ENCODE data around the gene OR10T2. TPM values are rescaled to one million over a fixed set of nuclear protein-coding genes. Genes with fewer than 3 reads are reported as not detected.

OR10T2 gene
- total and polyA plus RNA-seq, 10 of the 15 experiments (the other 5 are each of a cell fraction or from before 2014, with no cell fraction given), result not detected

GRCh38 chr1:158357441-158357840 lies 41.8 kb downstream of the OR10T2 start:
- H4K20me1 ChIP-seq (ENCODE audit: control insufficient read depth, insufficient read depth), result no peaks in the 10 kb centered on the region
- FAIRE-seq, result no peak
- H3K36me3 ChIP-seq (ENCODE audit: control insufficient read depth in 2 of 2, insufficient read depth in 2 of 2, low read length in 1 of 2), result no peaks in the 10 kb centered on the region
- no peak for ATAC-seq
- no peaks in the 10 kb centered on the region for H3K79me2 ChIP-seq (ENCODE audit: control insufficient read depth, insufficient read depth, low read length)
- ChIA-PET CTCF (interaction anchor here (0.6 kb wide), 1 partner anchor 127 kb away, joined by 3 read pairs; no protein-coding TSS in a partner anchor), RAD21 (ENCODE audit: unreplicated experiment) (no interaction called here), SMC1A (ENCODE audit: uncharacterized antibody, unreplicated experiment) (no interaction called here), POLR2A (no interaction called here)
- no peak overlapping the region for H2AFZ ChIP-seq (ENCODE audit: control insufficient read depth, low read depth, low read length)
- H3K4me1 ChIP-seq (ENCODE audit: control insufficient read depth, insufficient read depth, low read length), result no peaks in the 10 kb centered on the region
- no peaks in the 10 kb centered on the region; a peak in 1 of 4 replicates for H3K27me3 ChIP-seq (replicated peaks in 1 of 2; ENCODE audit: control insufficient read depth in 2 of 2, insufficient read depth in 2 of 2, low read length in 1 of 2)
- no peak overlapping the region for H3K4me2 ChIP-seq (ENCODE audit: control insufficient read depth, insufficient read depth)
- no peak overlapping the region for H3K9ac ChIP-seq (ENCODE audit: control insufficient read depth, insufficient read depth, low read length)
- TF ChIP-seq RAD21 (IDR thresholded peaks at IDR 0.05; ENCODE audit: insufficient read depth, low read depth, low read length), result no peak
- TF ChIP-seq, protein P1, sequence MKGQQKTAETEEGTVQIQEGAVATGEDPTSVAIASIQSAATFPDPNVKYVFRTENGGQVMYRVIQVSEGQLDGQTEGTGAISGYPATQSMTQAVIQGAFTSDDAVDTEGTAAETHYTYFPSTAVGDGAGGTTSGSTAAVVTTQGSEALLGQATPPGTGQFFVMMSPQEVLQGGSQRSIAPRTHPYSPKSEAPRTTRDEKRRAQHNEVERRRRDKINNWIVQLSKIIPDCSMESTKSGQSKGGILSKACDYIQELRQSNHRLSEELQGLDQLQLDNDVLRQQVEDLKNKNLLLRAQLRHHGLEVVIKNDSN (IDR thresholded peaks at IDR 0.05; ENCODE audit: borderline replicate concordance, extremely low read length, insufficient read depth, low read depth, low read length), result no peak
- TF ChIP-seq KAT2A (conservative IDR thresholded peaks at IDR 0.05; ENCODE audit: control insufficient read depth, low read depth, low read length), result no peak
- TF ChIP-seq NRF1 (conservative IDR thresholded peaks at IDR 0.05; ENCODE audit: low read depth, low read length), result no peak
- TF ChIP-seq HDAC6 (IDR thresholded peaks at IDR 0.05; ENCODE audit: unreplicated experiment), result no peak
- TF ChIP-seq, protein P2, sequence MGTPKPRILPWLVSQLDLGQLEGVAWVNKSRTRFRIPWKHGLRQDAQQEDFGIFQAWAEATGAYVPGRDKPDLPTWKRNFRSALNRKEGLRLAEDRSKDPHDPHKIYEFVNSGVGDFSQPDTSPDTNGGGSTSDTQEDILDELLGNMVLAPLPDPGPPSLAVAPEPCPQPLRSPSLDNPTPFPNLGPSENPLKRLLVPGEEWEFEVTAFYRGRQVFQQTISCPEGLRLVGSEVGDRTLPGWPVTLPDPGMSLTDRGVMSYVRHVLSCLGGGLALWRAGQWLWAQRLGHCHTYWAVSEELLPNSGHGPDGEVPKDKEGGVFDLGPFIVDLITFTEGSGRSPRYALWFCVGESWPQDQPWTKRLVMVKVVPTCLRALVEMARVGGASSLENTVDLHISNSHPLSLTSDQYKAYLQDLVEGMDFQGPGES (IDR thresholded peaks at IDR 0.05), result no peak
- no peak for TF ChIP-seq TBL1XR1 (IDR thresholded peaks at IDR 0.05; ENCODE audit: low read depth, low read length)
- TF ChIP-seq HDGF (IDR thresholded peaks at IDR 0.05), result no peak
- no peak for TF ChIP-seq CUX1 (IDR thresholded peaks at IDR 0.05; ENCODE audit: insufficient replicate concordance, low read depth, low read length)
- no peak for TF ChIP-seq POLR2AphosphoS2 (IDR thresholded peaks at IDR 0.05; ENCODE audit: low read depth, low read length)
- no peaks in the 10 kb centered on the region for H3K9me3 ChIP-seq (replicated peaks; ENCODE audit: control insufficient read depth, insufficient read depth, low read length)
- H3K27ac ChIP-seq (ENCODE audit: control insufficient read depth, insufficient read depth), result no peak overlapping the region
- no peak for DNase-seq (ENCODE audit: low read depth, low spot score)
- in situ Hi-C loops (cut with MboI) (no loop called here), intact Hi-C loops (cut with micrococcal nuclease; ENCODE audit: unreplicated experiment) (no loop called here)
- BruUV-seq (replicated peaks), result no TSS peak
- H3K4me3 ChIP-seq, result no peak overlapping the region
- 29% methylated on average over 1 of the region's 1 CpG for WGBS (ENCODE audit: insufficient coverage, insufficient replicate concordance, low lambda C conversion rate, missing lambda C conversion rate)

Data from GM12878 (cell line).